H4 (cell line): ENCODE measurements around the gene SCN3A. TPM values are rescaled to one million over a fixed set of nuclear protein-coding genes. Genes with fewer than 3 reads are reported as not detected.
A peak's percentile ranks its signal among the peaks of the same experiment; 100 is the strongest.

Experiments
- DNase-seq: peaks from one replicate; pipeline ENCODE4 v3.0.0-alpha.2; 2015; ENCODE audit warnings: low spot score
- total RNA-seq: library from RNA; depleted of rRNA; stranded (reverse); fragments of >200 nt; shearing (Covaris generic); gene quantifications from 2 replicates; pipeline ENCODE4 v1.2.3, GENCODE V29; 2014; rRNA removed

SCN3A gene
- 1.0 and 1.3 TPM in 2 replicates for total RNA-seq

DNA sequence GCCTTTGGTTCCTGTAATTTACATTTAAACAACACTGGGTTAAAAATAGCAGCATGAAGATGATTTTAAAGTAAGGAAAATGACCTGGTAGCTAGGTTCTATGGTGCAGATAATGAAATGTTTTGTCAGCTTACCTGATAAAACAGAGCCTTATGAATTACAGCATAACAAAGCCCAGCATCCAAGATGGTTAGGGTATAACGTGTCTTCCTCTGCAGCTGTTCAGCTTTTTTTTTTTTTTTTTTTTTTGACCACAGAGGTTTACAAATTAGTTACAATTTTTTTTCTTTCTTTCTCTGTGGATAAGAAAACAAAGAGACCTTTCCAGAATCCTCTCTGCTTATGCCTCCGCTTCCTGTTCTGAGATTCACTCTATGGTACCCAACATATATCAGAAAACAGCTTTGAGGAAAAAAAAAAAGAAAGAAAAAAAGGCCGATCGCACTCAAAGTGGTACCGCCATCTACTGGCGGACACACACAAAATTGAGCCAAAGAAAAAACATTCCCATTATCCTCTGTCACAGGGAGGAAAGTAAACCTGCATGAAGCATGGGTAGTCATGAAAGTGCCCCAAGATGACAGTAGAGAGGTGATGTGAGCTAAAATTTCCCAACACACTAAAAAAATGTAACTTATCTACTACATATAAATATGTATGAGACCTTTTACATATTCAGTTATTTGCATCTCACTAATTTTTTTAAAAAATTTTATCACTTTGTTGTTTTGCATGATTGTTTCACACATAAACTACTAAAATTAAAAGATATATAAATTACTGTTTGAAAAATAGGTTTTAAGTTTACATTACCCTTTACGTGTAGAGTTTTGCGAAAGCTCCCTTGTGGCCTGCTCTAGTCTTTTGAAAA lies at the start of gene SCN3A:
SCN3A (minus strand) TSS at position 362 of the 871 bp plus-strand sequence. CDS start 27,656 bp downstream, outside the sequence.
- peak; percentile 53 for DNase-seq

DNA sequence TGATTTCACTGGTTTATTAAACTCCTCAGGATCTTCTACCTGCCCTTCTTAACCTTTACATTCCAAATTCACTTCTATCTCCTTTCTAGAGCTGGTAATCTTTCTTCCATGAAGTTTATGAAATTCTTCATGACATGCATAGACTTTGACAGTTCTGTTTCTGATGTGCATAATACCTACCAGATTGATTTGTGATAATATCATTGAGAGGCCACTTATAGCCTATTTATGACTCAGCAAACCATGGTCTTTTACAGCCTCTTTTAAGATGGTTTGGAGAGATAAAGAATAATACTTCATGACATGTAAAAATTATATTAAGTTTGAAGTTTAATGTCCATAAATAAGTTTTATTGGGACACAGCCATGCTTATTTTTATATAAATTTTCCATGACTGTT lies 49.3 kb upstream of the SCN3A start:
- no peak for DNase-seq

DNA sequence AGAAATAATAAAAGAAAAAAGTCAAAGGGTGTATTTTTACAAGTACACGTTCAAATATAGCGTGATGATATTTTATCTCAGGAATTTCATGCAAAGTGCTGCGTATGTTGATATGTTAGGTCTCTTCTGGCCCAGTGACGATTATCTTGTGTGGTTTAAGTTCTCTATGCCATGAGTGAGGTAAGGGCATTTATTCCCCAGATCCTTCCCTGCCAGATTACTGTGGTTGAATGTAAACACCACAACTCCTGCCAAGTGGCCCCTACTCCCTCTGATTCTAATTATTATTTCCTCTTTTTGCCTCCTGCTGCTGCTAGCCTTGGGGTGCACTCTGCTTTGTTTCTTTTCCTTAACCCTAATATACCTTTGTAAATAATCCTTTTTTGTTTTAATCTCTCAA lies 47.5 kb upstream of the SCN3A start:
- DNase-seq: peak; percentile 81

DNA sequence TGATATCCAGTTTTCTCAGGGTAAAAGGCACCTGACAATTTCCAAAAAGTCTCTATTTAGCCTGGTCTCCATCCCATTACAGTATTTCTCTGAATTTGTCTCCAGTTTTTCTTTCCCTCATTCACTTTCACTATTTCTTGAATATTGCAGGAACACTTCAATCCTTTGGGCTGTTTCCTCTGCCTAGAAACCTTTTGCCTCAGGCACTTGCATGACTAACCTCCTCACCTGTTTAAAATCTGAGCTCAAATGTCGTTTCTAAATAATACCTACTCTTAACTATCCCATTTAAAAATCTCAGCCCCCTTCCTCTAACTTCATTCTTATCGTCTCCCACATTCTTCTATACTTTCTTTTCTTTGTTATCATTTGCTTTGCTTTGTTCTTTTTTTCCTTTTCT lies 44.4 kb upstream of the SCN3A start:
- DNase-seq: no peak

DNA sequence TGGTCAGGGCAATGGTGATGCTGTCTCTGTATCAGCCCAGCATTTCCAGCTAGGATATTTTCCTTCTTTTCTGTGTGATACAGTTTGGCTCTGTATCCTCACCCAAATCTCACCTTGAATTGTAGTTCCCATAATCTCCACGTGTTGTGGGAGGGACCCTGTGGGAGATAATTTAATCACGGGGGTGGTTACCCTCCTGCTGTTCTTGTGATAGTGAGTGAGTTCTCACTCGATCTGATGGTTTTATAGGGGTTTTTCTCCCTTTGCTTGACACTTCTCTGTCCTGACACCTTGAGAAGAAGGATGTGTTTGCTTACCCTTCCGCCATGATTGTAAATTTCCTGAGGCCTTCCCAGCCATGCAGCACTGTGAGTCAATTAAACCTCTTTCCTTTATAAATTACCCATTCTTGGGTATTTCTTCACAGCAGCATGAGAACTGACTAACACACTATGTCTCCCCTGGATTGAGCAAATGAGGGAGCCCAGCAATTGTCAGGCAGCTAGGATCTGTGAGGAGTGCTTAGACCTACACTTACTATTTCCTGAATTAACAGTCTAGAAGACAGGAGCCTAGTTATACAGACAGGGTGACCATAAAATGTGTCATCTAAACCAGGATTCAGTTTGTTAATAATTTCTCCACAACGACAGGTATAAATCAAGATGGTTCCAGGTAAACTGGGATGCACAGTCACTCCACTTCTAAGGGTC lies 41.4 kb upstream of the SCN3A start:
- no peak for DNase-seq

DNA sequence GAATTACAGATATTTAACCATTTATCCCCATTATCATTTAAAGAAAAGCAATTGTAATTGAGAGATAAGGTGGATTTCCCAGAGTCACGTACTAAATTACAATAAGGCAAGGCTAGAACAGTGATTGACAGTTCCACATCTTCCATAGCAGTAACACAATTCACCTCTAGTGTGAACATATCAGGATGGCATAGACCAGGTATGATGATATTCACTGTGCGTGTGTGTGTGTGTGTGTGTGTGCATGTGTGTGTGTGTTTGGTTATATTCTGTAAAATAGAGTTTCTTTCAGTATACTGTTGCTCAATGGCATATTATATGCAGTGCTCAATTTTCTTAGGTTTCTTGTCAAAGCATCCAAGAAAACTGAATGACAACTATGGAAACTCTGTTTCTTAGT lies 37.1 kb upstream of the SCN3A start:
- DNase-seq: no peak

DNA sequence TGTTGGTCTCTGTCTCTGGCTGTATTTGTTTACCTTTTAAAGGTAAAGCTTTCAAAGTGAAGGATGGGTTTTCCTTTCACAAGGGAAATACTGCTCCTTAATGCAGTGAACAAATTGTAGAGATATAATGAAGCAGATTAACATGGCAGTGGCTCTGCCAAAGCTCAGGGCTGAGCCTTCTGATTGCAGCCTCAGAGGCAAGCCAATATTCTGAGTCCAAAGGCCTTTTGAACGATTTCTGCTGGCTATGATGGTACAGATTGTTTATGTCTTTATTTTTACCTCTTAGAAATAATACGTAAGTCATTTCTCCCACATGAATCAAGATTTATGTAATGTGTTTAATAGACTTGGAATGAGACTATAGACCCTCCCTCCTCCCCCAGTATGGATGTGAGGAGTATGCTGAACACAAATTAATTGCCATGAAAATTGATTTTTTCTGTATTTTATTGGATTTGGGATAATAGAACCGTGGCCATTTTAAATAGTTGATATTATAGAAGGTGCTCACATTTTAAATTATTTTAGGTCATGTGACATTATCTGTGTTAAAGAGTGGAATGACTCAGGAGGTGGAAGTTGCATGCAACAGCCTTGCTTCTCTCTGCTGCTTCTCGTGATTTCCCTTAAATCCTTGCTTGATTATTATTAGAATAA lies 36.1 kb upstream of the SCN3A start:
- DNase-seq: no peak

DNA sequence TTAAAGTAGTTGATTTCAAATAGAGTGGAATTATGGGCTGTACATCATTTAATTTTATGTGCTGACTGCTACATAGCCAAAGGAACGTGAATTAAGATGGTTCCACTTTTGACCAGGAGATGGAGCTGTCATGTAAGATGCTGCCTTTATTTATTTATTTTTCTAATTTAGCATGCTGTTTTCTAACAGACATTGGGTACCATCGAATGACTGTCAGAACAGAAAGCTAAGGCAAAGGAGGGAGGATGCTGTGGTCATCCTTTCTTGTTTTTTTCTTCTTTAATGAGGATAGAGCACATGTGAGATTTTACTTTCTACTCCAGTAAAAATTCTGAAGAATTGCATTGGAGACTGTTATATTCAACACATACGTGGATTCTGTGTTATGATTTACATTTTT lies 35.4 kb upstream of the SCN3A start, which contains the start of gene SCN2A:
SCN2A (plus strand) TSS at position 185 of the 400 bp plus-strand sequence. CDS start 56,410 bp downstream, outside the sequence.
- peak; percentile 58 for DNase-seq

DNA sequence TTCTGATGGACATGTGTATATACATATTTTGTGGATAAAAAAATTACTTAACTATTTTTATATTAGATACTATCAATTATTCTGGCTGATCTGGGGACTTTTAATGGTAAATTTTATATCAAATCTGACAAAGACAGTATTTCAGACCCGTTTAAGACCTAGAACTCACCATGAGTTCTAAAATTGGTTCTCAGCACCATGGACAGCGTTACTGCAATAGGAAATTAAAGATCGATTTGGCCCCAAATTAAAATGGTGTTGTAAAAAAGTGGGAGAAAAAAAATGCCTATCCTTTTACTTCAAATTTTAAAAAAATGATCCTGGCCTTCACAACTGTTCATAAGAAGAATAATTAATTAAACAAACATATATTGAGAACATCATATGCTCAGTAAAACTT lies 34.4 kb upstream of the SCN3A start:
- no peak for DNase-seq

DNA sequence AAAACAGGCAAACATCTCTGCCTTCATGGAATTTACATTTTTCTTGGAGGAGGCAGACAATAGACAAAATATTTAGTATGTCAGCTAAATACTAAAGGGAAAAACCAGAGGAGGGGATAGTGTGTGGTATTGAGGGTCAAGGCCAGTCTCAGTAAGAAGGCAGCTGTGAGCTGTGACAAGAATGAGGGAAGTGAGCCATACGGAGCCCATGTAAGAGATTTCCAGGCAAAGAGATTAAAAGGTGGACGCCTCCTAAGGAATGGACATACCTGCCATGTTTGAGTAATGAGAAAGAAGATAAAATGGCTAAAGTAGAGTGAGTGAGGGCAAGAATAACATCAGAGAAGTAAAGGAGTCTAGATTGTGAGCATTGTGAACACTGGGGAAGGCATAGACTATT lies 33.2 kb upstream of the SCN3A start:
- DNase-seq: no peak

DNA sequence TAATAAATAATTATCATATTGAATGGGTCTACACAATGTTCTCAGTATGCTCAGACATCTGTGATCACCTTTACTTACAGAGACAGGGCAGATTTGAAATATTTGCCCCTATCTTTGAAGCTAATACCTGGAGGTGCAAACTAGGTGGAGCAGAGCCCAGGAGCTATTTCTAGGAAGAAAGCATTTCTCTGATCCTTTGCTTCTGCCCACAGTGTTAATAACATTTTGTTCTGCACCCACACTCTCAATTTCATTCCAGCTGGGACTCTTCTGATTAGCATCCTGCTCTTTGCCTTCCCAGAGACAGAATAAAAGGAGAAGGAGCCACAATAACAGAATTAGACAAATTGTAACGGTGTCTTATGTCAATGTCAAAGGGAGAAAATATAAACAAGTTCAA lies 23.7 kb upstream of the SCN3A start:
- DNase-seq: no peak

DNA sequence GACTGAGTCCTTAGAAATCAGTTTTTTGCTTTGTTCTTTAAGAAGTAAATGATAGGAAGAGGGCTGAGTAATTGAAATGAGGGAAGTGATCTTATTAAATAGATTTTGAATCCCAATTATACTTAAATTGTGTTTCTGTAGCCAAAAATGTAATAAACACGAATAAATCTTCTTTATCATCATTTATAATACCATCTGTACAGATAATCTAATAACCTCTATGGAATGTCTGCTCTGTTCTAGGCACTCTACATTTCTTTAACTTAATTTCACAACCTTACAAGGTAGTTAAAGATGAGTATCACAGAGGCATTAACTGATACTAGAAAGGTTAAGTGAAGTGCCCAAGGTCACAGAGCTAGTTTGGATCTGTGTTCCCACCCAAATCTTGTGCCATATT lies 21.1 kb upstream of the SCN3A start:
- no peak for DNase-seq

DNA sequence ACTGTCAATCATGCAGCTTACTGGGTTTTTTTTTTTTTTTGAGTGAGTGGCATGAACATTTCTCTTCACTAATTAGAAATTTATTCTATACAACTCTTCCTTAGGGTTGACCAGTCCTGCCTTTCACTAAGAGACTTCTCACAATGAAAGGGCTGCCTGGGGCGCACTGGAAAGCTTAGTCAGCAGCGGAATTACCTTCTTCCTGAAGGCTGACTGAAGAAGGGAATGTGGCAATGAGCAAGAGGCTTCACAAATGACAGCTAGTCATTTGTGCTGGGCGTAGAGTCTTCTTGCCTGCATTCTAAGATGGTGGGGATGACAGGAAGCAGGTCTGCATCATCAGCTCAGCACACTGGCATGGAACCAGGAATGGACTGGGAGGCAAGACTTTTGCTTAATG lies 15.6 kb upstream of the SCN3A start:
- no peak for DNase-seq

DNA sequence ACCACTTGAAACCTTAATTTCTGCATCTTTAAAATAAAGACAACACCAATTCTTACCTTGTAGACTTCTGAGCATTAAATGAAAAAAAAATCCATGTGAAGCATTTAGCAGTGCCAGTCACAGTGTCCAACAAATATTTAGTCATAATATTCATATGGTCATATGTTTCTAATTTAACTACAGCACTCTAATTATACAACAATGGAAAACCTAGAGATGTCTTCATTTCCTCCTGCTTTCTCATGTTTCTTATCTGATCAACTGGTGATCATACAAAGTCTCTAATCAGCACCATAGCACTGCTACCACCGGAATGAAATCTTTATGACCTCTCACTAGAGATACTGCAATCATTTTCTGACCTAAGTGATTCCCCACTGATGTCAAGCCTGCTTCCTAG lies 10.2 kb upstream of the SCN3A start:
- DNase-seq: no peak

DNA sequence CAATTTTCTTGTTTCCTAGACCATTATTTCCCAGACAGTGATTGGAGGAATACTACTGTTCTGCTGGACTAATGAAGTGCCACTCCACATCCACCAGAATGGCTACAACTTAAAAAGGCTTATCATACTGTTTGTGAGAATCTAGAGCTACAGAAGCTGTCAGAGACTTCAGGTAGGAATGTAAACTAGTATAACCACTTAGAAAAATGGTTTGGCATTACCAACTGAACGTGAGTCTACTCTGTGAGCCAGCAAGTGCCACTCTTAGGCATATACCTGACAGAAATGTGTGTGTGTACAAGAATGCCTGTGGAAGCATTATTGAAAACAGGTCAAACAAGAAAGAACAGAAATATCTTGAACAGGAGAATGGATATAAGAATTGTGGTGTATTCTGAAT lies 4.2 kb upstream of the SCN3A start:
- no peak for DNase-seq

DNA sequence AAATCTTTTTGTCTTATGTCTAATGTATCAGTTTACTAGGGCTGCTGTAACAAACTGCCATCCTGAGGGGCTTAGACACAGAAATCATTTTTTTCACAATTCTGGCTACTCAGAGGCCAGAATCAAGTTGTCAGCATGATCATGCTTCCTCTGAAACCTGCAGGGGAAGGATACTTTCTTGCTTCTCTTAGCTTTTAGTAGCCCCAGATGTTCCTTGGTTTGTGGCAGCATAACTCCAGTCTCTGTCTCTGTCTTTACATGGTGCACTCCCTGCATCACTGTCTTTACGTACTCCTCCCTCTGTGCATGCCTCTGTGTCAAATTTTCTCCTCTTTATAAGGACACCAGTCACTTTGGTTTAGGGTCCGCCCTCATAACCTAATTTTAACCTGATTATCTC lies 2.0 kb upstream of the SCN3A start:
- no peak for DNase-seq

DNA sequence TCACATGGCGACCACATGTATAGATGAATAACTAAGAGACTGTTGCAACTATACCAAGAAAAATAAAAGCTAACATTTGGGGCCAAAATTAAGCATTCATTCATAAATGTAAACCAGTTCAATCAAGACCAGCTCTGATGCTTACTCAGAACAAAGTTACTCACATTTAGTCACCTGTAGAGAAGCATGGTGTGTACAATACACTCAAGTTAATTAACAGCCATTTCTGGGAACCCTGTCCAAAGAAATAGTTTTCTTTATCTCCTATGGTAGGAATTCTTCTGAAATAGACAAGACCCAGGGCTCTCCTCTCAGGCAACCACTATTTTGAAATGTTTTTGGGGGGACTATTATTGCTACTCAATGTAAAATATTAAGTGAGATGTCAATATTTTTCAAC lies 1.6 kb downstream of the SCN3A start:
- DNase-seq: no peak

DNA sequence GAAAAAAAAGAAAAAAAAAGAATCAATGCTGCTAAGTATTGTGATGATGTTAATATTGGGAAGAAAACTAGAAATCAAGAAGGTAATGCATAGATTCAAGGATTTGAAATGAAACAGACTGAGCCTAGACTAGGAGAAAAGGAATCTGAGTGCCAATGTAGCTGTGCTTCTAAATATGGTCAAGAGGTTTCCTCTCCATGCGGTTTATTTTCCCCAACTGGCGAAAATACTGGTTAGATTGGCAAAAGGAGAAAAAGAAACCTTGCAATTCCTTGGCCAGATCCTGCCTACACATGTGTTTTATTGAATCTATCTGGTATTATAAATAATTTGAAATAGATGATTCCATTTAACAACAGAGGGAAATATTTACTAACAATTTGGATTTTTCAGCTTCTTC lies 5.7 kb downstream of the SCN3A start:
- no peak for DNase-seq

DNA sequence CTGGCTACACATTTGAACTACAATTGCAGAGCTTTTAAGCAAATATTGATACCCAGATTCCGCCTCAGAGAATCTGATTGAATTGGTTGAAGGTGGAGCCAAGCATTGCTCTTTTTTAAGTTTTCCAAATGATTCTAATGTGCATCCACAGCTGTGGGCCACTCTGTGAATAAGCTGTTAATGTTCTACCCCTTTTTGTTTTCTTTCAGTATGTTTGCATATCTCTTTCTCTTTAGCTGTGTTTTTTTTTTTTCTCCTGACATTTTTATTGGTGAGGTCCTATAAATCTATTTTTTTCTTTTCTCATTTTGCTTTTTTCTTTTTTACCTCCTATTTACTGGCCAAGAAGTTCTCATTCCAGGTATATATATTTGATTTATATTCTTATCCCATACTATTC lies 6.5 kb downstream of the SCN3A start:
- DNase-seq: no peak

DNA sequence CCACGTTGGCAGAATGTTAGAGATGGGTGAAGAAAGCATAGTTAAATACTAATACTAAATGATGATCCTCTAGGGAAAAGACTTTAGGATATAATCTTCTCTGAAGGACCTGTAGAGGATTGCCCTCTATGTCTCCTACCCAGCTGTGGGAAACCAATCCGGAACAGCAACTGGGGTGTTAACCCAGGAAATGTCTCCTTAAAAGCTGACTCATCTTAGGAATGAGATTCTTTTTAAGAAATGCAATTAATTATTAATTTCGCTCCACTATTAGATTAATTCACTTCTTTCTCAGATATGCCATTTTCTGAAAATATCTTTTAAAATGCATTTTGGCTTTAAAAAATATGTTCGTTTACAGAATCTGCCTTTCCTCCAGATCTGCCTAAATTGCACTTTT lies 7.4 kb downstream of the SCN3A start:
- DNase-seq: no peak

DNA sequence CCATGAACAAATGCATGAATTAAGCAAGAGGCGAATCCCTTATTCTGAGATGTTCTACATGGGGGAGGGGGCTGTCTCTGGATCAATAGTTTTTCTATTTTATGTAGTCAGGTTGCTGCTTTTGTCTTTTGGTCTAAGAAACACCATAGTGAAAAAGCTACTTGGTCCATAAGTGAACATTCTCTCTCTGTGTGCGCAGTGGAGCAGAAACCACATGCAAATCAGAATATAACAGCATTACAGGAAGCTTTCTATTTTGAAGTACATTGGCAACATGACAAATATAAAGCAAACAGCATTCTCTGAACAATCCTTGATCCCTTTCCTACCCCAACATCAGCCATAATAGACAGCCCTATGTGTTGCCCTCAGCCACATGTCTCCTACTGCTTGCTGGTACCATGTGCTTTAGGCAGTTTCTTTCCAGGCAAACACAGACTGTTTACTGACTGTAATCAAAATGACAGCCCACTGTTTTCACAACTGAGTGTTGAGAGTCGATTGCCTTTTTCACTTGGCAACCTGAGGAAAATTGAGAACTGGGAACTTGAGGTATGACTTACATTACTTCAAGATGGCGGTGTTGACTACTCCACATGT lies 10.6 kb downstream of the SCN3A start:
- DNase-seq: no peak

DNA sequence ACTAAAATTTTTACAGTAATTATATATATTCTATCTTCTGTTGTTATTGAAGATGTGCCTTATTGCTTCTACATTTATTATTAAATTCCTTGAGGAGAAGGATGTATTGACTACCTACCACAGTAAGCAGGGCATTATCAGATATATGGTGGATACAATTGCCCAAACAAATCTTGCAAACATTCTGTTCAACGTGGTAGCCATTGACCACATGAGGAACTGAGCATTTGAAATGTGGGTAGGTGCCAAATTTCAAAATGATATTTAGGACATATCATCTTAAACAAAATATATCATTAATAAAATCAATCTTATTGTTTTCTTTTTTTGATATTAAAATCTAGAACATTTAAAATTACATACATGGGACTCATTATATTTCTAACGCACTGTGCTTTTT lies 11.1 kb downstream of the SCN3A start:
- no peak for DNase-seq
